Erythroblast (primary cell): ENCODE data around the gene NSUN7.

ENCODE experiments used
- GATA1 ChIP-seq: IDR thresholded peaks from 2 replicates; pipeline ENCODE4 v1.6.1; 2011; ENCODE audit warnings: low read depth, mild to moderate bottlenecking, control low read depth, low read length, moderate library complexity
- POLR2A ChIP-seq: IDR thresholded peaks from 2 replicates; pipeline ENCODE4 v1.6.1; 2011; ENCODE audit warnings: mild to moderate bottlenecking, low read length

GRCh38 chr4:40730091-40730679, 19.6 kb upstream of the NSUN7 start:
- TF ChIP-seq POLR2A (no peak), GATA1 (no peak)
